ENCODE measurements around the gene DEFB129.
"Not testable (repeated sequence)": the region's sequence is repeated elsewhere in the genome, so short reads cannot be mapped to it uniquely, and the experiment has no call there.

Gene DEFB129, protein sequence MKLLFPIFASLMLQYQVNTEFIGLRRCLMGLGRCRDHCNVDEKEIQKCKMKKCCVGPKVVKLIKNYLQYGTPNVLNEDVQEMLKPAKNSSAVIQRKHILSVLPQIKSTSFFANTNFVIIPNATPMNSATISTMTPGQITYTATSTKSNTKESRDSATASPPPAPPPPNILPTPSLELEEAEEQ

GRCh38 chr20:226958-227357, at the start of gene DEFB129:
Gene DEFB129, plus strand, starts transcription at chr20:227258. Its CDS starts 31 bp downstream, at chr20:227289.
- DNase-seq = no peak

DNA sequence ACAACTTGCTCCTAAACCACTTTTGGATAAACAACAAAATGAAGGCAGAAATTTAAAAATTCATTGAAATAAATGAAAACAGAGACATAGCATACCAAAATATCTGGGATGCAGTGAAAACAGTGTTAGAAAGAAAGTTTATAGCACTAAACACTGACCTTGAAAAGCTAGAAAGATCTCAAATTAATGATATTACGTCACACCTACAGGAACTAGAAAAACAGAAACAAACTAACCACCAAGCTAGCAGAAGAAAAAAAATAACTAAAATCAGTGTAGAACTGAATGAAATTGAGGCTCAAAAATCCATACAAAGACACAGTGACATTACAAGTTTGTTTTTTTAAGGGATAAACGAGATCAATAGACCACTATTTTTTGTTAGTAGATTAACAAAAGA, 42.8 kb upstream of the DEFB129 start:
- DNase-seq = no peak

DNA sequence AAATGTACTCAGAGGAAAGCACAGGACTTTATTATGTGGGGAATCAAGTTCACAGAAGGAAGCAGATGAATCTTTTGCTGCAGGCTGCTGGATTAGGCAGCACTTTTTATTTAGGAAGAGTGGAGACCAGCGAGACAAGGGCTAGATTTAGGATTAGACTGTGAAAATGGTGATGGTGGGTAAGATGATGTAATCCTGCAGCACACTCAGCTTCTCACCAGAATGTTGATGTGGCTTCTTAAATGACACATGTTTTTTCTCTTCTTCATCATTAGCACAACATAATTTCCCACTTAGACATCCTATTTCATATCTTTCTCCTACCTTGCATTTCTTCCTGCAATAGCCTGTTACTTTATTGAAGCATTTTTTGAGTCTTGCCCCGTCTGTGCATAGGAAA, 39.3 kb upstream of the DEFB129 start:
- no peak for DNase-seq

- DNase-seq = no peak
These were observed 37.4 kb upstream of the DEFB129 start, which contains the start of gene DEFB128 for GRCh38 chr20:189611-190010. Gene DEFB128, minus strand, starts transcription at chr20:189711. Its CDS starts 88 bp downstream, at chr20:189623.

DNA sequence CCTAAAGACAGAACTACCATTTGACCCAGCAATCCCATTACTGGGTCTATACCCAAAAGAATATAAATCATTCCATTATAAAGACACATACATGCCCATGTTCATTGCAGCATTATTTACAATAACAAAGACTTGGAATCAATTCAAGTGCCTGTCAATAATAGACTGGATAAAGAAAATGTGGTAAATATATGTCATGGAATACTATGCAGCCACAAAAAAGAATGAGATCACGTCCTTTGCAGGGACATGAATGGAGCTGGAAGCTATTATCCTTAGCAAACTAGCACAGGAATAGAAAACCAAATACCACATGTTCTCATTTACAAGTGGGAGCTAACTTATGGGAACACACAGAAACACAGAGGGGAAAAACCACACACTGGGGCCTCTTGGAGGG, 28.8 kb upstream of the DEFB129 start:
- DNase-seq = no peak

GRCh38 chr20:199996-200395, 27.1 kb upstream of the DEFB129 start:
- DNase-seq = no peak

DNA sequence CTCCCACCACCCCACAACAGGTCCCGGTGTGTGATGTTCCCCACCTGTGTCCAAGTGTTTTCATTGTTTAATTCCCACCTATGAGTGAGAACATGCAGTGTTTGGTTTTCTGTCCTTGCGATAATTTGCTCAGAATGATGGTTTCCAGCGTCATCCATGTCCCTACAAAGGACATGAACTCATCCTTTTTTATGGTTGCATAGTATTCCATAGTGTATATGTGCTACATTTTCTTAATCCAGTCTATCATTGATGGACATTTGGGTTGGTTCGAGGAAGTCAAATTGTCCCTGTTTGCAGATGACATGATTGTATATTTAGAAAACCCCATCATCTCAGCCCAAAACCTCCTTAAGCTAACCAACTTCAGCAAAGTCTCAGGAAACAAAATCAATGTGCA, 23.4 kb upstream of the DEFB129 start:
- DNase-seq = not testable (repeated sequence)

GRCh38 chr20:208942-209566, 18.0 kb upstream of the DEFB129 start:
- peak; percentile 53 for DNase-seq

DNA sequence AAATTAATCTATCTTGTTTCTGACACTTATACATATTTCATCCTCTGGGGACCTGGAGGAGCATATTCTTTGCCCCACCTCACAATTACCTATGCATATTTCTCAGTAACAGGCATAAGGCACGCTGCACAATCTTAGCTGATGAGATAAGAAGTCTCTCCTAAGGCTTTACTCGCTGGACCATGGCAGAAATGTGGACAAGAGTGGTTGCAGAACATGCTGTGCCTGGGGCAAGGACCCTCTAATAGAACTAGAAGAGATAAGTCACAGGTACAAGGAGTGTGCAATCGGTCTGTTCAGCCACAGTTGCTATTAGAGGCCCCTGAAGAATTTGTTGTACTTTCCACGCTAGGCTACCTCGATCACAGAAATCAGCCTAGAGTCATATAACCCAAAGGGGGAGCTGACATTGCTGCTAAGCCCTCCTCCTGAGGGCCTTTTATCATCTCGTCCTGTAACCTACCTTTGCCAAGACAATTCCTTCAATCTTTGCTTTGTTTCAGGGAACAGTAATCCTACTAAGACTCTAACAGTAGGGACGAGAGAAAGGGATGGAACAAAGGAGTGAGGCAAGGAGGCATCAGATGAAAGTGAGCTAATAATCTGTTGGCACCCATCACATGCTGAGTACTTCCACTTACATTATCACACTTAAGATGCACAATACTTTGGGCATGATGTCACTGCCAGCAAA, 16.1 kb upstream of the DEFB129 start:
- no peak for DNase-seq

- no peak for DNase-seq
These were observed 12.7 kb upstream of the DEFB129 start for GRCh38 chr20:214383-214782.

- DNase-seq = no peak
These were observed 11.3 kb upstream of the DEFB129 start for GRCh38 chr20:215796-216195.

DNA sequence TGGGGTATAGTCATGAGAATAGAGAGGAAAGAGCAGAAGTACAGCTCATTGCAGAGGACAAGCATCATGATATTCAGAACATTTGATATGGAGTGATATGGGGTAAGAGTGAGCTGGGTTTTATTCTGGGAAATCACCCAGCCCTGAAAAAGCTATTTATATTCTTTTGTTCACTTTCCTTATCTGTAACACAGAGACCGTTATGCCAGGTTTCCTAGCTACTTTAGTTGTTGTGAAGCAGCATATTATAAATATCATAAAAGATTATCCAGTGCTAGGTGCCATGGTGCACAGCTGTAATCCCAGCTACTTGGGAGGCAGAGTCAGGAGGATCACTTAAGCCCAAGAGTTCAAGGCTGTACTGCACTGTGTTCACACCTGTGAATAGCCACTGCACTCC, 9.8 kb upstream of the DEFB129 start:
- no peak for DNase-seq

DNA sequence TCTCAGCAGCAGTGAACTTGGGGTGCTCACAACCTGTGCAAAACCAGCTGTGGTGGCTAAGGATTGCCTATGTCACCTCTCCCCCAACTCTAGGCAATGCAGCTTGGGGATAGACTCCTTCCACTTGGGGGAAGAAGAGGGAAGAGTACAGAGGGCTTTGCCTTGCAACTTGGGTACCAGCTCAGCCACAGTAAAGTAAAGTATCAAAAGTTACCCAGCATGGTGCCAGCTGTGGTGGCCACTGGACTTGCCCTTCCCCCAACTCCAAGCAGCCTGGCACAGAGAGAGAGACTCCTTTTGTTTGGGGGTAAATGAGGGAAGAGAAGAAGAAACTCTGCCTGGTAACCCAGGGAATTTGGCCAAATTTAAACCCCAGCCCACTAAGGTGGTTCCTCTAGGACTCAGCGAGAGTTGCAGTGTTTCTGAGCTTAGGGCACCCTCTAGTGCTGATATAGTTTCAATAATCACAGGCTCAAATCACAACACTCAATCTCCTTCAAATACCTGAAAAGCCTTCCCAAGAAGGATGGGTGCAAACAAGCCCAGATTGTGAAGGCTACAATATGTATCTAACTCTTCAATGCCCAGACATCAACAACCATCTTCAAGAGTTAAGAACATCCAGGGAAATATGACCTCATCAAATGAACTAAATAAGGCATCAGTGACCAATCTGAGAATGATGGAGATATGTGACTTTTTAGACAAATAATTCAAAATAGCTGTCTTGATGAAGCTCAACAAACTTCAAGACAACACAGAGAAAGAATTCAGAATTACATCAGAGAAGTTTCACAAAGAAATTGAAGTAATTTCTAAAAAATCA, 7.6 kb upstream of the DEFB129 start:
- peak; percentile 48 for DNase-seq

DNA sequence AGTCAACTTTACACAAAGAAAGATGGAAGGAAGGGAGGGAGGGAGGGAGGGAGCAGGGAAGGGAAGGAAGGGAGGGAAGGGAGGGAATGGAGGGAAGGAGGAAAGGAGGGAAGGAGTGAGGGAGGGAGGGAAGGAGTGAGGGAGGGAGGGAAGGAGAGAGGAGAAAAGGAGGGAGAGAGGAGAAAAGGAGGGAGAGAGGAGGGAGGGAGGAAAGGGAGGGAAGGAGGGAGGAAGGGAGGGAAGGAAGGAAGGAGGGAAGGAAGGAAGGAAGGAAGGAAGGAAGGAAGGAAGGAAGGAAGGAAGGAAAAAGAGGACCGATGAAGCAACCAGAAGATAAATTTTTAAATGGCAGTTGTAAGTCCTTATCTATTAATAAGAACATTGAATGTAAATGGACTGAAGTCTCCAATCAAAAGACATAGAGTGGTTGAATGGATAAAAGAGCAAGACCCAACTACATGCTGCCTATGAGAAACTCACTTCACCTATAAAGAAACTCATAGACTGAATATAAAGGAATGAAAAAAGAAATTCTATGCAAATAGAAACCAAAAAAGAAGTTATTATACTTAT, 5.7 kb upstream of the DEFB129 start:
- DNase-seq = no peak

DNA sequence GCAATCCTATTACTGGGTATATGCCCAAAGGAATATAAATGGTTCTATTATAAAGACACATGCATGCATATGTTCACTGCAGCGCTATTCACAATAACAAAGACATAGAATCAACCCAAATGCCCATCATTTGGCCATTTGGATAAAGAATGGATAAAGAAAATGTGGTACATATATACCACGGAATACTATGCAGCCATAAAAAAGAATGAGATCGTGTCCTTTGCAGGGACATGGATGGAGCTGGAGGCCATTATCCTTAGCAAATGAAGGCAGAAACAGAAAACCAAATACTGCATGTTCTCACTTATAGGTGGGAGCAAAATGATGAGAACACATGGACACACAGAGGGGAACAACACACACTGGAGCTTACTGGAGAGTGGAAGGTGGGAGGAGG, 1.2 kb upstream of the DEFB129 start:
- DNase-seq = not testable (repeated sequence)

- DNase-seq = no peak
These were observed 514 bp downstream of the DEFB129 start for GRCh38 chr20:227439-228105.

- DNase-seq = no peak
These were observed 8.8 kb downstream of the DEFB129 start for GRCh38 chr20:235891-236290.

DNA sequence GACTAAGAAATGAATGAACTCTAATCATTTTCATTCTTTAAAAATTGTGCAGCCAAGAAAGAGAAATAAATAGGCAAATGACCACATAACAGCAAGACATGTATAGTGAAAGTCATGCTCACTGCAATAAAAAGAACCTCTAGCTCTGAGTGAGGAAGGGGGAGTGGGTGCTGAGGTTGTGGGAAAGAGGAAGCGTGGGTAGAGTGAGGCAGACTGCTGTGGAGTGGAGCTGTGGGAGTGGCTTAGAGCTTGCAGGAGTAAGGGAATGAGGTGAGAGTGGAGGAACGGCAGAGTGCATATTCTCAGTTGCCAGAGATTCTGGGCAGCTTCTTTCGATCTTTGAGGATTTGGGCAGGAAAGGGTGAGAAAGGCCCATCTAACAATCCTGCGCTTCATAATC, 10.4 kb downstream of the DEFB129 start:
- DNase-seq = no peak

DNA sequence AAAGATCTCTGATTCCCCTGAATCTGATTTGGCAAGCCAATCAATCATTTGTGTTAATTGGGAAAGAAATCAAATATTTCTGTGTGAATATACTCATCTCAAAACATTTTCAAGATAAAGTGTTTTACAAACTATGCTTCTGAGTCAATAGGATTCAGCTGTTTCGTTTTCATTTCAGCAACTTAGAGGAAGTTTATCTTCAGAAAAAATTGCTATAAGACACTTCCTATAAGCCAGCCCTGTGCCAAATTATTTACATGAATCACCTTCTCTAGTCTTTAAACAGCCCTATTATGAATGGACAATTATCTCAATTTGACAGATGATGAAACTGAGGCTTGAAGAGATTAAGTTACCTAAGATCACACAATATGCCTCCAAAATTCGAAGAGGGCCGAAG, 10.9 kb downstream of the DEFB129 start:
- no peak for DNase-seq

GRCh38 chr20:242905-243304, 15.8 kb downstream of the DEFB129 start:
- DNase-seq = no peak

DNA sequence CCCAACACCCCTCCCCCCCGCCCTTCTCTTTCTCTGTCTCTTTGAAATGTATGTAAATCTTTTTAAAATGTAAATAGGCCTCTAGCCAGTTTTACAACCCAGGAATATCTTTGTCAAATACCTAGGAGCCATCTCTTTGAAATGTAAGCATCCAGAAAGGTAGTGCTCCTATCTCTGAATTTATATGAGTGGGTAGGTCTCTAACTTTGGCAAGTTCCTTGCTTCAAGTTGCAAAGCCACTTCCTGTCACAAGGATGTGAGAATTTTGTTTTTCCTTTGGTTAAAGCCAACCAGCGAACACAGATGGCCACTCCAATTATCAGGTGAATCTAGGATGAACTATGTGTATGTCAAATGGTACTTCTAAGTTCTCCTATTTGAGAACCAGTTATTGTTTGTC, 24.3 kb downstream of the DEFB129 start:
- peak; percentile 16 for DNase-seq

- no peak for DNase-seq
These were observed 25.7 kb downstream of the DEFB129 start for GRCh38 chr20:252801-253200.
